Activated CD4-positive, CD25-positive, alpha-beta regulatory T cell treated with anti-CD3 and anti-CD28 coated beads, Interleukin-2, amount 50 U/mL, for 72 hours (primary cell): Measurements from ENCODE around the gene NACAD.
A peak's percentile ranks its signal among the peaks of the same experiment; 100 is the strongest.
"Not testable (repeated sequence)": the region's sequence is repeated elsewhere in the genome, so short reads cannot be mapped to it uniquely, and the experiment has no call there.

Source experiments
- DNase-seq: peaks from one replicate; pipeline ENCODE4 v3.0.0; 2021

NACAD gene

DNA sequence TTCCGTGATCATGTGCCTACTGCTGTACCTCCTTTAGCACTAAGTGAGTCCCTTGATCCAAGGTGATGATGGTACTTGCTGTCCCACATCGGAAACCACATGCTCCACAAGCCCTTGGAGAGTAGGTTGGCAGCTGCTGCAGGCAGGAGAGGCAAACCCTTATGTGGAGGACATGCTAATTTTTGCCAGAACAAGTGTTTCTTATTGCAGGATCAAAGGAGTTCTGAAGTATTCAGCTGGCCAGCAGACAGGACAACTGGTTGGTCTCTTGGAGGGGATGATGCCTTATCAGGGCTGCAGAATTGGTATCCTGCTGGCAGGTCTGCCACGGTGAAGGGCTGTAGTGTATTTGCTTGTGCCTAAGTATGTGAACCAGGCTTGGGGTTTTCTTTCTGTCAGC lies 36.8 kb downstream of the NACAD start:
- peak; percentile 8 for DNase-seq

DNA sequence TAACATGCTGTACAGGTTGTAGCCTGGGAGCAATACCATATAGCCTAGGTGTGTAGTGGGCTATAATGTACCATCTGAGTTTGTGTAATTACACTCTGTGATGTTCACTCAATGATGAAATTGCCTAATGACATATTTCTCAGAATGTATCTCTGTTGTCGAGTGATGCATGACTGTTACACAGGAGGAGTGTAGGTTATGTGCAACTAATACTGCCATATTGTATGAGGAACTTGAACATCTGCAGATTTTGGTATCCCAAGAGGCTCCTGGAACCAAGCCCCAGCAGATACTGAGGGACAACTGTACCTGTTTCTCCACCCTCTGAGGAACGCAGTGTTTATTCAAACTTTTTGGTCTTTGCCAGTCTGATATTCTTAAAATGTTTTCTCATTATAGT lies 38.6 kb downstream of the NACAD start:
- DNase-seq, result no peak

- peak; percentile 25 for DNase-seq
Observed at GRCh38 chr7:45048748-45049147, 40.0 kb downstream of the NACAD start.

DNA sequence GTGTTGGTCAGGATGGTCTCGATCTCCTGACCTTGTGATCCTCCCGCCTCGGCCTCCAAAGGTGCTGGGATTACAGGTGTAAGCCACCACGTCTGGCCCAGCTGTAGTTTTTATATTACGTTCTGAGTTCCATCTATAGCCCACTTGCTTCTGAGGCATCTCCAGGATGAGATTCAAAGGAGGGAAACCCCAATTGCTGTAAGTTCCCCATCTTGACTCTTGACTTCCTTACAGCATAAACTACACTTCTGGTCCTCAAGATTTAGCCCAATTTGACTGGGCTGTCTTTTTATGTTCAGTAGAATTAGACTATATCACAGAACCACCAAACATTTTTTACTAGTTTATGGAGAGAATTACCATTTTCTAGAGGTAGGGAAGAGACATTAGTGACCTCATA lies 44.4 kb downstream of the NACAD start:
- no peak for DNase-seq

DNA sequence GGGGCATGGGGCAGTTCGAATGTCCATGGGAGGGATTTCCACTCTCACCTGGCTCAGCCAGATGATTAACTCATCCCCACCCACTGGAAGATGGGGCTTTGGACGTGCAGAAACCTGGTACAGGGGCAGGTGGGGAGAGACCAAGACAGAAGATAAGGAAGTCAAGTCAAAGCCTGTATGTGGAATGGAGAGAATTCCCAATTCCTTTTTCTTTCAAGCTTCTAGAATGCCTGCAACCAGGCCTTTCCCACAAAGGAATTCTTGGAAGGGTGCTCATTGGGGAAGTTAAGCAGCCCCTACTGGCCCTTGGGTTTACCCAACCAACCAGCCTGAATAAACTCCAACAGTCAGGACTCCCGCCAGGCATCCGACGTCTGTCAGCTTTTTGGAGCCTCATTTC lies 49.7 kb downstream of the NACAD start:
- DNase-seq, result no peak

- DNase-seq, result no peak
Observed at GRCh38 chr7:45037876-45038275, 50.9 kb downstream of the NACAD start.

DNA sequence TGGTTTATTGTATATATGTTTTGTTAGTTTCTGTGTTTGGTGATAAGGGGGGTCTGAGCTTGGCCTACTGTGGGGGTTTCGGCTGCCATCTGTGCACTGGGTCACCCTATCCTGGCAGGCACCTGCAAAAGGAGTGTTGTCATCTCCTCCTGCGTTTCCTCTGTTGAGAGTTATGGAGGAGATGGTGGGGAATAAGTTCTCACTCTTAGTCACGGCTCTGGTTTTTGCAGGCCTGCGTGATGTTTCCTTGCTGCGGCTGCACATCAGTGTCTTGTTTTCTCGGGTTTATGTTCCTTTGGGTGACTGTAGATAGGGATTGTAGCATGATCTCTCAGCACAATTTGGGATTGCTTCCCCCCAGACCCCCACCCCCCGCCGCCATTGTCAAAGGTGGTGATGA lies 52.0 kb downstream of the NACAD start:
- no peak for DNase-seq

DNA sequence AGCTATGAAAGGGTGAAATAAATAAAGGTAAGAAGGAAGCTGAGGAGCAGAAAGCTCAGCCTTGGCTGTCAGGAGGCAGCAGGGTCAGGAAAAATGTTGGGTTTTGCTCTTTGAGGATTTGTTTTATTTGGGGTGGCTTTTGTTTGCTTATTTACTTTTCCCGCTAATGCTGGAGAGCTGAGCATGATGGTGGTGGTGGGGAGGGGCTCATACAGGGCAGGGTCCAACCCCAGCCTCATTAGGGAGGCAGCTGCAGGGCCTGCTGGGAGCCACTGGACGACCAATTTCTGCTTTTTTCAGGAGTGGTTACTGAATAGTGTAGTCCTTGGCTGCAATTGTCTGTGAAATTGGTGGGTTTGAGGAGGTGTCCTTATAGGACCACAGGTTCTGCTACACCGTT lies 52.5 kb downstream of the NACAD start:
- DNase-seq, result no peak

- DNase-seq, result no peak
Observed at GRCh38 chr7:45035893-45036292, 52.9 kb downstream of the NACAD start.

DNA sequence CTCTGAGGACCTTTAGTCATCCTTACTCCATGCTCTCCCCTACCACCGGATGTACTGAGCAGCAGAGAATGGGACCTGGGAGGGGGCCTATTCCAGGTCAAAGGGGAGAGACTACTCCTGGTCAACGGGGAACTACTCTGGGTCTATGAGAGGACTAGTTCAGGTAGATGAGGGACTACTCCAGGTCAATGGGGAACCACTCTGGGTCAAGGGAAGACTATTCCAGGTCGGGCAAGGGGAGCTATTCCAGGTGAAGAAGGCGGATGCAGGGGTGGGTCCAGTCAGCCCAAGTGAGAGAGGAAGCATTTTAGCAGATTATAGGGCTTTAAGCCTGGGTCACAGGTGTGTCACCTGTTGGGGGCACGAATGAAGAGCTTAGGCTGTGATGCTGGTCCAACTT lies 53.4 kb downstream of the NACAD start:
- no peak for DNase-seq

GRCh38 chr7:45034710-45035109 lies 54.1 kb downstream of the NACAD start:
- DNase-seq, result not testable (repeated sequence)

DNA sequence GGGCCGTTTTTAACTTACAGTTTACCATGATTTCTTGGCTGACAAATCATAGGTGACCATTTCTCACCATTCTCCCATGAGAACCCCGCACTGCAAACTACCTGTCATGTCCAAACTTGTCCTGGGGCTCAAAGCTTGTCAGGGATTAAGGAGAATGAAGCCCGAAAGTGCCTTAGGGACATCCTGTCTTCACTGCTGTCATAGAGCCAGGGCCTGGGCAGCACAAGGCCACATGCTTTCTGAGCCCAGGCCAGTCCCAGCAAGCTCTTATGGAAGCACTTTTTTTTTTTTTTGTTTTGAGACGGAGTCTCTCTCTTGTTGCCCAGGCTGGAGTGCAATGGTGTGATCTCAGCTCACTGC lies 54.9 kb downstream of the NACAD start:
- no peak for DNase-seq

DNA sequence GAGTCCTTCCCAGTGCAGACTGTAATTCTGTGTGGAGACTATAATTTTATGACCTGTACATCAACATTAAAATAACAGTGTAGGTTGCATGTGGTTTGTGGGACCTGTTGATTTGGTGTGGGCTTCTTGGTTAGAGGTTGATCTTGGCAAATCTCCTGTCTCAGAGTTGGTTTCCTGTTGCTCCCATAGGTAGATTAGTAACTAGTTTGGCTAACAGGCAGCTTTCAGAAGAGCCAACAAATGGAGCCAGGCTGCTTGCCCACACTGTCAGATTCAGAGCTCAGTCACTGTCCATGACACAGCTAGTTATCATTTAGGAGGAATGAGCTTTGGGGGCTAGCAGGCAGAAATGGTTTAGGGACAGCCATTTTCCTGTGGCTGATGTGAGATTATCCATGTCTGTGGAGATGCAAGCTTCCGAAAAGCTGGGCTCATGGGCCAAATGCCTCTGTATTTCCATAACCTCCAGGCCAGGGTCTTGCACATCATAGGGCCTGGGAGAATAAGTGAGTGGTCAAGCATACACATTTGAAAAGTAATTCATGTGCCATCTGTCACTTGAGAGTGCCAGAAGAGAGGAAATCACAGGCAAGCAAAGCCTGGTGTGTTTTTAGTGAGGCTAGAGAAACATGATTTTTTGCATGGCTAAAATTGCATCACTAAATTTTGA lies 55.4 kb downstream of the NACAD start:
- no peak for DNase-seq

- DNase-seq, result no peak
Observed at GRCh38 chr7:45032421-45032820, 56.3 kb downstream of the NACAD start.

DNA sequence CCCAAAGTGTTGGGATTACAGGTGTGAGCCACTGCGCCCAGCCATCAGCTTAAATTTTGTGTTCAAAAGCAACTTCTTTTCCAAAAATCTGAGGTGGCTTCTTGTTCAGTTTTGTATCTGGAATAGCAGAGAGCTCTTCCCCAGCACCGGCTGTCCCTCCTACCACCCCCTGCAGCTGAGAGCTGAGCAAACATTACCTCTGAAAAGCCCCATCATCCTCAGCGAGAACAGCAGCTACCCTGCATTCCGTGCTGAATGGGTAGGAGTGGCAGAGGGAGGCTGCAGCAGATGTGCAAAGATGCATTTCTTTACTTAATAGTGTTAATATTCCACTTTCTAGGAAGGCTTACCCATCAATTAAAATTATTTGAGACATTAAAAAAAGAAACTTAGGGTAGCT lies 56.9 kb downstream of the NACAD start:
- no peak for DNase-seq
